ENCODE results near the gene CAMTA2. TPM values are rescaled to one million over a fixed set of nuclear protein-coding genes. Genes with fewer than 3 reads are reported as not detected.

The CAMTA2 gene
- total RNA-seq, 1 experiment from 2014 or later: 21.4 TPM

DNA sequence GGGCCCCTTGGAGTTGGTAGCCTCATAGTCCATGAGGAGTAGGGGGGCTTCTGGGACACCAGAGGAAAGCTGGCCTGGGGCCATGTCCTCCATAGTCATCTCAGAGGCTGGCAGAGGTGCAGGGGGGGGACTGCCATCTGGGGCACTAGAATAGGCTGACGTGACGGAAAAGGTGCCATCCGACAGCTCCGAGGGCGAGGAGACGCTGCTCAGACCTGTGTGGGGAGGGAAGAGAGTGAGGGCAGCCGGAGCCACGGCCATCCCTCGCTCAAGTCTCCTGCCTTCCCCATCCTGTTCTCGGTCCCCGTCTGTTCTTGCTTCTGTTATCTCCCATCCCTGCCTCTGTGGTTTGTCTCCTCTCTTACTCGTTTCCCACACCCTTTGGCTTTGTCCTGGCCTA lies 15.2 kb downstream of the CAMTA2 start:
- H3K4me3 Mint-ChIP-seq (ENCODE audit: low read depth, unreplicated experiment): no peak overlapping the region
- H3K4me1 Mint-ChIP-seq (ENCODE audit: low read depth, unreplicated experiment): no peaks in the 10 kb centered on the region
- intact Hi-C loops (cut with micrococcal nuclease; ENCODE audit: unreplicated experiment): no loop called here
- TF ChIP-seq, protein P1, sequence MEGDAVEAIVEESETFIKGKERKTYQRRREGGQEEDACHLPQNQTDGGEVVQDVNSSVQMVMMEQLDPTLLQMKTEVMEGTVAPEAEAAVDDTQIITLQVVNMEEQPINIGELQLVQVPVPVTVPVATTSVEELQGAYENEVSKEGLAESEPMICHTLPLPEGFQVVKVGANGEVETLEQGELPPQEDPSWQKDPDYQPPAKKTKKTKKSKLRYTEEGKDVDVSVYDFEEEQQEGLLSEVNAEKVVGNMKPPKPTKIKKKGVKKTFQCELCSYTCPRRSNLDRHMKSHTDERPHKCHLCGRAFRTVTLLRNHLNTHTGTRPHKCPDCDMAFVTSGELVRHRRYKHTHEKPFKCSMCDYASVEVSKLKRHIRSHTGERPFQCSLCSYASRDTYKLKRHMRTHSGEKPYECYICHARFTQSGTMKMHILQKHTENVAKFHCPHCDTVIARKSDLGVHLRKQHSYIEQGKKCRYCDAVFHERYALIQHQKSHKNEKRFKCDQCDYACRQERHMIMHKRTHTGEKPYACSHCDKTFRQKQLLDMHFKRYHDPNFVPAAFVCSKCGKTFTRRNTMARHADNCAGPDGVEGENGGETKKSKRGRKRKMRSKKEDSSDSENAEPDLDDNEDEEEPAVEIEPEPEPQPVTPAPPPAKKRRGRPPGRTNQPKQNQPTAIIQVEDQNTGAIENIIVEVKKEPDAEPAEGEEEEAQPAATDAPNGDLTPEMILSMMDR (IDR thresholded peaks at IDR 0.05; ENCODE audit: unreplicated experiment): no peak
- no peak overlapping the region for H3K27ac Mint-ChIP-seq (ENCODE audit: unreplicated experiment)
- DNase-seq: no peak
- H3K36me3 Mint-ChIP-seq (ENCODE audit: insufficient read depth, unreplicated experiment): peaks cover 19% of the 10 kb centered on the region
- CTCF ChIA-PET: no interaction called here
- BruUV-seq (replicated peaks): no TSS peak
- H3K9me3 Mint-ChIP-seq (ENCODE audit: low read depth, unreplicated experiment): no peaks in the 10 kb centered on the region
- H3K27me3 Mint-ChIP-seq (ENCODE audit: unreplicated experiment): no peaks in the 10 kb centered on the region

DNA sequence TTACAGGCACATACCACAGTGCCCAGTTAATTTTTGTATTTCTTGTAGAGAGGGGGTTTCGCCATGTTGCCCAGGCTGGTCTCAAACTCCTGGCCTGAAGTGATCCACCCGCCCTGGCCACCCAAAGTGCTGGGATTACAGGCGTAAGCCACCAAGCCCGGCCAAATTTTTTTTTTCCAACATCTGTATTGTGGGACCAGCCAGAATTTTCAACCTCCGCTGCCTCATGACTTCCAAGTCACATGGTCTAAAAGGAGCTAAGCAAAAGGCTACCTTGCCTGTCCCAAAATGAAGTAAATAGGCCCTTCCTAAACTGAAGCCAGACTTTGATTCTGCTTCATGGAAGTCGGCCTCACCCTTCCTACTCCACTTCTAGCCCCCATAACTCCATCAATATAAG lies 15.6 kb downstream of the CAMTA2 start:
- Mint-ChIP-seq H3K4me1 (ENCODE audit: low read depth, unreplicated experiment) (no peaks in the 10 kb centered on the region), H3K36me3 (ENCODE audit: insufficient read depth, unreplicated experiment) (peaks cover 19% of the 10 kb centered on the region), H3K27ac (ENCODE audit: unreplicated experiment) (no peak overlapping the region), H3K4me3 (ENCODE audit: low read depth, unreplicated experiment) (no peak overlapping the region), H3K27me3 (ENCODE audit: unreplicated experiment) (no peaks in the 10 kb centered on the region), H3K9me3 (ENCODE audit: low read depth, unreplicated experiment) (no peaks in the 10 kb centered on the region)
- DNase-seq: no peak
- CTCF ChIA-PET: no interaction called here
- intact Hi-C loops (cut with micrococcal nuclease; ENCODE audit: unreplicated experiment): no loop called here
- TF ChIP-seq, protein P1 (IDR thresholded peaks at IDR 0.05; ENCODE audit: unreplicated experiment): no peak
- no TSS peak for BruUV-seq (replicated peaks)

DNA sequence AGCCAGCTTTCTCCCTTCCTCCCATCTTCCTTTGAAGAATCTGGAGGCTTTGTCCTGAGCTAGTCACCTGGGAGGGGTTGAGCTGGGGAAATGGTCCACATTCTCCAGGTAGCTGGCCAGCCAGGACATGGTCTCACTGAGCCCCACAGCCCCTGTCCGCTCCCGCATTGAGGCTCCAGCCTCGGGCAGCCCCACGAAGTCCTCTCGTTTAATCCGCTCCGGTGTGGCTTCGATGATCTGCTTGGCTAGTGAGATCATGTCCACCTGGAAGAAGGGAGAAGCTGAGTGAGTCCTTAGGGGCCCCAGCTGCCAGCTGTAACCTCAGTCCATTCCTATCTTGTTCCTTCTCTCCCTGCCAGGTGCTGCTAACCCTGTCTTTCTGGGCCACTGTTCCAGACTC lies 17.2 kb downstream of the CAMTA2 start:
- no peaks in the 10 kb centered on the region for H3K9me3 Mint-ChIP-seq (ENCODE audit: low read depth, unreplicated experiment)
- H3K4me1 Mint-ChIP-seq (ENCODE audit: low read depth, unreplicated experiment): no peaks in the 10 kb centered on the region
- intact Hi-C loops (cut with micrococcal nuclease; ENCODE audit: unreplicated experiment): no loop called here
- TF ChIP-seq, protein P1 (IDR thresholded peaks at IDR 0.05; ENCODE audit: unreplicated experiment): no peak
- BruUV-seq (replicated peaks): no TSS peak
- no peaks in the 10 kb centered on the region for H3K27me3 Mint-ChIP-seq (ENCODE audit: unreplicated experiment)
- H3K27ac Mint-ChIP-seq (ENCODE audit: unreplicated experiment): no peak overlapping the region
- peaks cover 19% of the 10 kb centered on the region for H3K36me3 Mint-ChIP-seq (ENCODE audit: insufficient read depth, unreplicated experiment)
- H3K4me3 Mint-ChIP-seq (ENCODE audit: low read depth, unreplicated experiment): no peak overlapping the region
- no peak for DNase-seq
- CTCF ChIA-PET: interaction anchor here (1.4 kb wide), 1 partner anchor 18 kb away, joined by 3 read pairs; the partner anchor contains the start of gene CAMTA2

DNA sequence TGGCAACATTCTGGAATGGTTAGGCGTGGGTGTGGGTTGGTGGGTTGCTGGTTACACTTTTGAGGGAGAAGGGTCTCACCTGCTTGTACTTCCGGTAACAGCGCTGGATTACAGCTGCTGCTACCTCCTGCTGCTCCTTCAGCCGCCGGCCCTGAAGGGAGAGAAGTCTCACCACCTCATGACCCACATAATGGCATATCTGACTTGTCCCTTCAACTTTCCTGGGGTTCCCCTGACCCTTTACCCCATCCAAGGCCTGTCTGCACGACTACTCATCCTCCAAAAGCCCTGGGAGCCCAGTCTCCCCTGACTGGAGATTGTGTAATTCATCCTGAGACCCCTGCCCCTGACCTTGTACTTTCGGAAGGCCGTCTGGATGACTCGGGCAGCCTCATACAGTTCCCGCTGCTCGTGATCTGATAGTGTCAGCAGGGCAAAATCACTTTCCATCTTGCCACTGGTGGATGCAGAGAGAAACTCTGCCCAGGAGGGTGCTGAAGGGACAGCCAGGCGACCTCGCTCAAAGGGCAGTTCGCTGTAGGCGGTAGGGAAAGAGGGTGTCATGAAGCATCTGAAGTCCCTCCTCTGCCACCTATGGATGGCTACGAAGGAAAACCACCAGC lies 17.8 kb downstream of the CAMTA2 start:
- BruUV-seq (replicated peaks): no TSS peak
- H3K9me3 Mint-ChIP-seq (ENCODE audit: low read depth, unreplicated experiment): no peaks in the 10 kb centered on the region
- no peak overlapping the region for H3K4me3 Mint-ChIP-seq (ENCODE audit: low read depth, unreplicated experiment)
- TF ChIP-seq, protein P1 (IDR thresholded peaks at IDR 0.05; ENCODE audit: unreplicated experiment): no peak
- intact Hi-C loops (cut with micrococcal nuclease; ENCODE audit: unreplicated experiment): no loop called here
- CTCF ChIA-PET: no interaction called here
- H3K4me1 Mint-ChIP-seq (ENCODE audit: low read depth, unreplicated experiment): no peaks in the 10 kb centered on the region
- H3K27ac Mint-ChIP-seq (ENCODE audit: unreplicated experiment): no peak overlapping the region
- peaks cover 20% of the 10 kb centered on the region for H3K36me3 Mint-ChIP-seq (ENCODE audit: insufficient read depth, unreplicated experiment)
- H3K27me3 Mint-ChIP-seq (ENCODE audit: unreplicated experiment): no peaks in the 10 kb centered on the region
- DNase-seq: no peak
